A172 (cell line): ENCODE measurements around the gene RAB8B. TPM values are rescaled to one million over a fixed set of nuclear protein-coding genes. Genes with fewer than 3 reads are reported as not detected.
A peak's percentile ranks its signal among the peaks of the same experiment; 100 is the strongest.

ENCODE experiments used
- DNase-seq: peaks from one replicate; pipeline ENCODE4 v3.0.0-alpha.2; 2015; ENCODE audit warnings: low spot score
- total RNA-seq: library from RNA; depleted of rRNA; stranded (reverse); fragments of >200 nt; shearing (Covaris generic); gene quantifications from 2 replicates; pipeline ENCODE4 v1.2.3, GENCODE V29; 2014

The RAB8B gene
- total RNA-seq, 1 experiment from 2014 or later: 20.5 TPM

DNA sequence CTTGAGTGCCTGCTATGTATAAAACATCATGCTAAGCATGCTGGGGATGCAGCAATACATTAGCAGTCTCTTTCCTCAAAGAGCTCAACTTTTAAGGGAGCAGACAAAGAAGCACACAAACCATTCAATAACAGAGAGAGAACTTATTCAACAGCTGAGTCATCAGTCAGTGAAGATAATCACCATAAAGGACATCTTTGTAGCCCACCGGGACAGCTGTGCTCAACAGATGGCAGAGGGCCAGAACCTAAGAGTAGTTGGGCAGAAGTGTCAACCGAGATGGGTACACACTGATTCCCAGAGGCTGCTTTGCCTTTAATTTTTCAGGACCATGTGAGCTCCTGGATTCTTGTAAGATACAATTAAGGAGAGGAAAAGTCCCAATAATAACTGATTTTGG is 4.2 kb upstream of the RAB8B start:
- DNase-seq: no peak

DNA sequence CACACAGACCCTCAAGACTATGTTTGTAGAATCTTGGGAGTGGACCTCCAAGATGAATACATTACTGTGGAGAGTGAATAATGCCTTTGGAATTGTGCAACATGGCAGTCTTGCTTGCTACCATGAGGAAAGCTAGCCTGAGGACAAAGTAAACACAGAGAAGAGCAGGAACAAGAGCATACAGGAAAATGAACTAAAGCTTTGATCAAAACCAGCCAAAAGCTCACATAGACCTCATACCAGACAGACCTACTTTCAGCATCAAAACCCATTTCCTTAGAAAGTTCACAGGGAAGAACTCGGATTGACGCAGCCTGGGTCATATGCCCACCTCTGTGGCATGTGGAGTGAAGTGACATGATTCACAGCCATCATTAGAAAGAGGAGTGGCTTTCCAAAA is 3.3 kb upstream of the RAB8B start:
- DNase-seq: no peak

DNA sequence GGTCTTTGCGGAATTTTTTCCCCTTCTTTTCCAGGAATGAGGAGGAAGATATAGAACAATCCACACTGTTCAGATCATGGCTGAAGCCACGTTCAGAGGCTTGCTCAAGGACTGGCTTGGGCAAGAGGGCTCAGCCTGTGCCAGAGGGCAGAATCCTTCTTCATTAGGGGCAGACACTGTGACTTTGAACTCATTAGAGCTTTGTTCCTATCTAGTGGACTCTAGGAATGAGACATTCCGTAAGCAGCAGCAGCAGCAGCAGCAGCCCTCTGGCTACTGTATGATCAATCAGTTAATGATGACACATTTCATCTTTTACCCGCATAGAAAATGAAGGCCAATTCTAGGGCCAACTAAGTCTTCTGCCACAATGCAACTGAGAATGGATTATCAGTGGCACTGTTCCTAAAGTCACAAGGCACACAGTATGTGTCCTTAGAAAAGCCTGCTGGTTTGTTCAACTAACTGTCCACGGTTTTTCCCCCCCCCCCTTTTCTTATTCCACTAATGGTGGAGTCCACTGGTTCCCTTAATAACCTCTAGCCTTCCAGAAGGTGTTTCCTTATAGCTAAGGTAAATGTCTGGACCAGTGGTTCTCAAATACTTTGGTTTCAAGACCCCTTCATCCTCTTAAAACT is 1.7 kb upstream of the RAB8B start:
- DNase-seq: no peak

DNA sequence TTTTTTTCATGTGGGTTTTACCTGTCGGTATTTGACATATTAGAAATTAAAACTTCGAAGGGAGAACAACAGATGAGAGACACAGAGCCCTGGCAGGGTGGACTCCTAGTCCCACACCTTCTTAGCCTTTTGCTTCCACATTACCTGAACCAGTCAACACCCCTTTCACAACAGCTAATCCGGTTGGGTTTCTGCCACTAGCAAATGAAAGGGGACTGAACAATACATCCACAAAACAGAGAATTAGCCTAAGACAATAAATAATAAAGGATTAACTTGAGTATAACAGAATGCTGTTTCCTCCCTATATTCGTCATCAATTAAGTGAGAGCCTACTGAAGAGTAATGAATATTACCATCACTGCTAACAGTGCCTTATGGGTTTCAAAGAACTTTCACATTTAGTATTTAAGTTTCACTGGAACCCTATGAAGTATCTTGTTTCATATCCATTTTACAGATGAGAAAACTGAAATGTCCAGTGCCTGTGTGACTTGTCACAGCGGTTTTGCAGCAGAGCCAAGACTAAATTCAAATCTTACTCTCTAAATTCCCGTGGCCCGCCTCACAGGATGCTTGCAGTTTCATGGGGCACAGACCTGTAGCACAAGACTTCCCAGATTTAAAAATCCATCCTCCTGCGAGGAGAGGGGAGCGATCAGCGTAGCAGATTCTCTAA is 1.0 kb upstream of the RAB8B start:
- no peak for DNase-seq

DNA sequence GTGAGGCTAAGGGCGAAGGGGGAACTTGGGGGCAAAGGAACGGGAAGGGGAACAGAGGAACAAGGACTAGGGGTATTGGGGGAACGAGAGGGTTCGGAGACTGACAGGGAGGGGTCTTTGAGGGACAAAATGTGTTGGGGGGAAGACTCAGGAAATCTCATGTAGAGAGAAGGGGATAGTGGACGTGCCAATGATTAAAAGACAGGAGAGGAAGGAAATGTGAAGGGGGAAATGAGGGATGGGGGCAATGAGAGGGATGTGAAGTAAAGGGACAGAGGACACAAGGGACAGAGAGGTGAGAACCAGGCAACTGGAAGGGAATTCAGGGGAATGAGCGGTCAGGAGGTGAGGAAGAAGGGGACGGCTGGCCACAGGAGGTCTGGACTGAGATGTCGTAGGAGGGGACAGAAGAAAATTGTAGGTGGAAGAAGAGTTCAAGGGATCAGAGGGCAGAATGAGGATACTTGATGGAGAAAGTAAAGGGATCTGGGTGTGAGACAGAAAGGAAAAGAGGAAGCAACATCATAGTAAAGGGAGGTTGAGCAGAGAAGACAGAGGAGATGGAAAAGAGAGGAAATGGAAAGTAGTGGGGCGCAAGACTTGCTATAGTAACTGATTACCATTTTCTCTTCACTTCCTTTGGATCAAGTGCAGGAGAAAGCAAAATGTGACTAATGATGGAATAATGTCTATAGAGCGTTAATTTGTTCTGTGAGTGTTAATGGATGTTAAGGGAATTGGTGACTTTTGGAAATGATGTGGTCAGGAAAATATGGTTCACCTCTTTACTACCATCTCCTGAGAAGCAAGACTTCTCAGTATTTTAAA is 749 bp downstream of the RAB8B start:
- DNase-seq: no peak

DNA sequence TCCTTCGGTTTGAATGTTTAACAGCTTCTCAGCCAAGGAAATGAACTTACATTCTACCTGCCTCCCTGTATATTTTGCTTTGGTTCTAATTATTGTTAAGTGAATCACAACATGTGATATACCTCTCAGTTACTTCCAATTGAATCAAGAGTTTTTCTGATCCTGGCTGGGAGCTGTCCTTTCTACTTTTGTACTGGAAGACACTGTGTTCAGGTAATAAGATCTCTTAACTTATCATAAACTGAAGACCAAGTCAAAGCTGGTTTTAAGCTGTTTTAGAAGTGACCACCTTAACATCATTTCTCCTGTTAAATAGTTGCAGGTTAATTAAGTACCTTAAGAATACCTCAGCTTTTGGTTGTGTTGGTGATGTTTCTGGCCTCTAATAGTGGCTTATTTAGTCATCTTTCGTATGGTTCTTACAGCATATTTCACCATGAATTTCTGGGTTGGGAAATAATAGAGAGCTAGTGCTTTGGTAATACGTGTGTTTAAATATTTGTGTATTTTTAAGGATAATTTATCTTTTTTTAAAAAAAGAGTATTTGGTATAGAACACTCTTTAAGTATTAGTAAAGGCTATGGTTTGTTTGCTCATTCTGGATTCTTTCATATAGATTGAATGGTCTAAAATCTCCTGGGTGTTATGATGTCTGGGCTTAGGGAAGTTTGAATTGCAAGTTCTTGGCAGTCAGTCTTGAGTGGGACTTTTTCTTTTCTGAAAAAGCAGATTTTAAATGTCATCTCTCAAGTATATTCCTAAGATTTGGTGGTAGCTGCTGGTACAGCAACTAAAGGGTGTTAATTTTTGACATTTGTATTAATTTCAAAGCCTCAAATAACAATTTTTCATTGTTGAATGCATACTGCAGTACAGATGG is 1.6 kb downstream of the RAB8B start:
- DNase-seq: no peak

DNA sequence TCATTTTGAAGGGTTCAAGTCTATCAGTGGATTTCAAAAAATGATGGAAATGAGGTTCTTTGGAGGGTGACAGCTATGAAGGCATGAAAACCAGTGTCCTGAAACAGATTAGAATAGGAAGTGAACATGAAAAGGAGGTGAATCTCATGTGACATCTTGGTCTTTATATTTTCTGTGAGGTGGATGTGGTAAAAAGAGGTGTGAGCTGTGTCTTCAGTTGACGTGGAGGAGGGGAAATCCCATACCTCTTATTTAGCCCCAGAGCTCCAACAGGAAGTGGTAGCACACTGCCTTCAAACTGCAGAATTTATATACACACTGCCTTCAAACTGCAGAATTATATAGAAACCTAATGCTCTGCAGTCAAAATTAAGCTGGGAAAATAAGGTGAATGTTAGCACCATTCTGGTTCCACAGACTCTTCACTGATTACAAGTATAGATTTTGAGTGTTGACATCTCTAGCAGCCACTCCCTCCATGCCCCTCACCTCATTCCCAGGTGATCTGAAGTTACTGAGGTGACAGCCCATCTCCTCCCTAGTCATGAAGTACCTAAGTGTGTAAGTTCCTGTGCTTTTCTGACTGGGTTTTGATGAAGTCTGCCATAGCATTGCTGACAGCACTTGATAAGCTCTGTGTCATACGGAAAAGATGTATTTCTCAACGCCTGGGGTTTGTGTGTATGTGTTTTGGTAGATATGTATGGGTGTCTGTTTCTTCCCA is 2.7 kb downstream of the RAB8B start:
- DNase-seq: no peak

DNA sequence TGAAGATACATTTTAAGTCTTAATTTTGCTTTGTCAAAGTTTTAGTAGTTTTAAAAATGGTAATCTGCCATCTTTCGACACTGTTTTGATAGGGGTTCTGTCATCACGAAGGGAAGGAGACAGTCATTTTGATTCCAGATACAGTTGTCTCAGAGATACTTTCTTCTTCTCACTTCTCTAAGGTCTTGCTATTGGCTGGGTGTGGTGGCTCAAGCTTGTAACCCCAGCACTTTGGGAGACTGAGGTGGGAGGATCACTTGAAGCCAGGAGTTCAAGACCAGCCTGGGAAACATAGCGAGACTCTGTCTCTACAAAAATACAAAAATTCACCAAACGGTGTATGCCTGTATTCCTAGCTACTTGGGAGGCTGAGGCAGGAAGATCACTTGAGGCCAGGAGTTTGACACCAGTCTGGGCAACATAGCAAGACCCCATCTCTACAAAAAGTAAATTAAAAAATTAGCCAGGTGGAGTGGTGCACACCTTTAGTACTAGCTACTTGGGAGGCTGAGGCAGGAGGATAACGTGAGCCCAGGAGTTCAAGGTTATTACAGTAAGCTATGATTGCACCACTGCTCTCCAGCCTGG is 3.3 kb downstream of the RAB8B start:
- DNase-seq: no peak

DNA sequence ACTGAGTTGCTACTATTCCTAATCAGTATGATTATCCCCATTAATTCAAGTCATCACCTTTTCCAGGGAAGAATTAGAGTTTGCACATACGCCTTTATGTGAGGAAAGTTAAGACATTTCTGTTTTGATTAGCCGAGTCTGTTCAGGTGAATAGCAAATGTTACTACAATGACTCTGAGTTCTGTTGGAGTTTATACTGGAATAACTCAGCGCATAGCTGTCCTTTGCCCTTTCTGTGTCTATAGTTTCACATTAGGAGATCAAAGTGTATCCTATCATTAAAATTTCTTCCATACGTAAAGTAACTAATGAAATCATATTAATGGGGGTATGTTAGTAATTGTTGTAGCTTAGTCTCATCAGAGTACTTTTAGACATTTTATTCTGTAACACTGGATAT is 4.9 kb downstream of the RAB8B start:
- no peak for DNase-seq

DNA sequence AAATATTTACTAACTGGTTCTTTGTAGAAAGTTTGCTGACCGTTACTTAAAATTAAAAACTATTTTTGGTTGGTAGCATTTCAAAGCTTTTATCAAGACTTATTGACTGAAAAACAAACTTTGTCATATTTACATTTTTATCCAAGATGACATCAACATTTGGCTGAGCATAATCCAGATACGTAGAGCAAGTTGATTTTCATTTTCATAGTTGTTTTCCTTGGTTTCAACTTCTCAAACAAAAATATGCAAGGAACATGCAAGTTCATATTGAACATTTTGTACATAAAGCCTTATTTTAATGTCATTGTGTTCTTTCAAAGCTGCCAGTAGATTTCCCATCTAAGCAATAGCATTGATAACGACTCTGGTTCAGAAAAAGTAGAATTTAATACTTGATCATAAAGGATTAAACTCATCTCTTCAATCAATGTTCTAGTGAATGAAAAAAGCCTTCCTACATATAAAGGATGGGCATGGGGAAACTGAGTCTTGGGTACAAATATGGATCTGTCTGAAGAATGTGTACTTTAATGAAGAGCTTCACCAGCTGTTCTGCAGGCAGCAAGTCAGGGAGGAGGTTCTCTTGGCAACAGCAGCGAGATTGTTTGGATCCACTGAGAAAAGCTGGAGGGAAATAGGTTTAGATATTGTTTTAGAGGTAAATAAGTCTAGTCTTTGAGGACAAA is 5.6 kb downstream of the RAB8B start:
- DNase-seq: no peak

DNA sequence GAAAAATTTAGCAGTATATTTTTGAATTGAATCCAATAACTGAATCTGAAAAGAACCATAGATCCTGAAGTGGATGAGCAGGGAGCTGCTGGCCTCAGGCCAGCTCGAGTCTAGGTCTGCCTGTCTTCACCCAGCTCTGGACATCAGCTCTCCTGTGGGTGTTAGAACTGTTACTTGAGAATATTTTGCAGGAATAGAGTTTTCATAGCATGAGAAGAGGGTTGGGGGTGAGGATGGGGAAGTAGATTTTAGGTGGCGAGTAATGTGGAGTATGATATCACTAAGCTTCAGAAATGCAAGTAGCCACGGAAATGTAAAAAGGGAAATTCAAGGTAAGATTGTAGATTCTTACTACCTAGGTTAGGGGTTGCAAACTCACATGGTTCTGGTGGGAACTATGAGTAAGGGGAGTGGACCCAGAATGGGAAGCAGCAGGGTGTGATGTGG is 6.2 kb downstream of the RAB8B start:
- no peak for DNase-seq

DNA sequence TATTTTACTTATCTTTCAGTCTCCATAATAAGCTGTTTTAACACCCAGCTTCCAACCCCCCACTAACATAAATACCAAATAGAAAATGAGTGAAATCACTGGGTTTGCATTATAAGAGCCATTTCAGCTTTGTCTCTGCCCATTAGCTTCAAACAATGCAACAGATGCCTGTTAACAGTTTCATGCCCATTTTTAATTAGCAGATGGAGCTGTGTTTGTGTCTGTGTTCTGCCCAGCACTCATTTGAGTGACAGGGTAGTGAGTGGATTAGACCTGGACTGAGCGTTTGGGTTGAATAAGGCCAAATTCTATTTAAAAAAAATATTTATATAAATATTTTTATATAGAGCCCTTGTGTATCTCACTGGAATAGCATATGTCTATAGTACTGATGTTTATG is 7.4 kb downstream of the RAB8B start:
- DNase-seq: no peak

DNA sequence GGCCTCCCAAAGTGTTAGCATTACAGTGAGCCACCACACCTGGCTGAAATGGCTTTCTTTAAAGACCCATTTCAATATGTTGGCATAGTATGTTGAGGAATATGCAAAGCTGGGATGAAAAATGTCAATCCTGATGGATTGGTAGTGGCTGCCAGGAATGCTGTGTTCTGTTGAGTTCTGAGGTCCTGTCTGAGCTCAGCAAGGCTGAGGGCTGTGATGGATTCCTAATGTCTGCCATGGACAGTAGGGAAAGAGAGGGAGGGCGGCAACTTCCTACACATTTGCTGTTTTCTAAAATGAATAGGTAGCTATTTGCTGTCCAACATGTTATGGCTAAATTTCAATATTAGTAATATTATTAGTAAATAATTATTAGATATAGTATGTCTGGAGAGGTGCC is 8.2 kb downstream of the RAB8B start:
- DNase-seq: no peak

DNA sequence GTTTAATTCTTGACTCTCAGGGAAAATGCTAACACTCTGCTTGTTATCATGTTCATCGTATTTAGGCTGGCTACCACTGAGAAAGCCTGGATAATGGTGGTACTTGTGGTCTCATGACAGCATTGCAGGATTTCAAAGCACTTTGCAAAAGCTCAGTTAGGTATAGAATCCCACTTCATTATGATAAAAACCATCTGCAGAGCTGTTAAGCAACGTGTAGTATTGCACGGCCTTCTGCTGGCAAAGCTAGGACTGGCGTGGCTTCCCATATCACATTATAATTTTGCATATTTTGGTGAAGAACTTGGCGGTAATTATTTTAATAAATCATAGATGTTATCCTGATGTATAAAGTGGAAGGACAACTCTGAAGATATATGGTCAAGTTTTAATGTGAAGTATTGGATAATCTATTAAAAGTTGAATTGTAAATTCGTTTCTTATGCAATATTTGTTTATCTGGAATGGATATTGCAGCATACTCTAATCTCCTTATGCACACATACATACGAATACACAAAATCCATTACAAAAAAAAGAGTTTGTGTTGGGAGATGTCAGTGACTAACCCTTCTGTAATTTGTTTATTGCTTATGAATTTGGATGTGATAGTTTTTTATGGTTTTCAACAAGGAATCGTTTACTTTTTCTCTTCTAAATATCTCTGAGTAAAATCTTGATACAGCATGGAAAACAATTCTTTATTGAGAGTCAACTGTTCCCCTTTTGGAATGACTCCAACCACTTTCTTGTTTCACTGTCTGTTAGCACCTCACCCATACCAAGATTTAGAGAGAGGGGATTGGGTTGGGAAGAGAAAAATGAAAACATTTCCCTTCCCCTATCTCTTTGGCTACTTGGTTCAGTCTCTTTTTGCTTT is 9.2 kb downstream of the RAB8B start:
- no peak for DNase-seq

DNA sequence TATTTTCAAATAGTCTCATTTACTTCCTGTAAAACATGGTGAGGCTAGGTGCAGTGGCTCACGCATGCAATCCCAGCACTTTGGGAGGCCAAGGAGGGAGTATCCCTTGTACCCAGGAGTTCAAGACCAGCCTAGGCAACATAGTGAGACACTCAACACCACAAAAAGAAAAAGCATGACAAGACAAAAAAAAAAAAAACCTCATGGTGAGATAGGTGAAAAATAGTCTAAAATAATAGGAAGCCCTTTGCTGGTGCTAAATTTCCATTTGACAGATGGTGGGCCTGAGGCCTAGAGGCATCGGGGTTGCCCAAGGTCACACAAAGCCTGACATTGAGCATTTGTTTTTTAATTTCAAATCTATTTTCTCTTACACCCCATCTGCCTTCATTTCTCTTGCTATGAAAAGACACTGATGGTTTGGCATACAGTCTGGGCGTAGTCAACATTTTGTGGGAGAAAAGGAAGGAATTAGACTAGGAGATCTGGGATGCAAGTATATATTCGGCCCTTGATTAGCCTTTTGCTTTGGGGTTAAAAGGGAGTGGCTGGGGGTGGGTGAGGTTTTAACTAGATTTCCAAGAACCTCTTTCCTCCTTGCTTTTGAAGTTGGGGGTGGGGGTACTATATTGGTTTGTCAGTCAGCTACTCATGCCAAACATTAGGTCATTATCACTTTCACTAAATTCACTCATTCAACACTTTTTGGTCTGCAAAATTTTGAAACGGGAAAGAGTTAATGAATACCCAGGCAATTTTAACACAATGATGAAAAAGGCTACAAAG is 11.3 kb downstream of the RAB8B start:
- DNase-seq: no peak

DNA sequence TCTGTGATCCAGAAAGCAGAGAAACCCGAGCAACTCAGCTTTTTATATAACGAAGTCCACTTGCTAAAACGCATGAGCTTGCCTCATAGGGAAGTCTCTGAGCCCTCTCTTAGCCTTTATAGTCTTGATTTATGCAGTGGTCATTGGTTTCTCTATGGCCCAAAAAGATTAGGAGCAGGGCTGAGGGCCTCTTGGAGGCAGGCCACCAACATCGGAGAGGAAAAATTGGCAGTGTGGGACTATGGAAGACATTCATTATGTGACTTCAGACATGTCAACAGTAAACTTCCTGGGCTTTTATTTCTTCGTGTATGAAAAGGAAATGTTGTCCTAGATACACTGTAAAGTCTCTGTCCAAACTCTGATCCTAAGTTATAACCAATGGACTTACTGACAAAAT is 13.5 kb downstream of the RAB8B start:
- no peak for DNase-seq

DNA sequence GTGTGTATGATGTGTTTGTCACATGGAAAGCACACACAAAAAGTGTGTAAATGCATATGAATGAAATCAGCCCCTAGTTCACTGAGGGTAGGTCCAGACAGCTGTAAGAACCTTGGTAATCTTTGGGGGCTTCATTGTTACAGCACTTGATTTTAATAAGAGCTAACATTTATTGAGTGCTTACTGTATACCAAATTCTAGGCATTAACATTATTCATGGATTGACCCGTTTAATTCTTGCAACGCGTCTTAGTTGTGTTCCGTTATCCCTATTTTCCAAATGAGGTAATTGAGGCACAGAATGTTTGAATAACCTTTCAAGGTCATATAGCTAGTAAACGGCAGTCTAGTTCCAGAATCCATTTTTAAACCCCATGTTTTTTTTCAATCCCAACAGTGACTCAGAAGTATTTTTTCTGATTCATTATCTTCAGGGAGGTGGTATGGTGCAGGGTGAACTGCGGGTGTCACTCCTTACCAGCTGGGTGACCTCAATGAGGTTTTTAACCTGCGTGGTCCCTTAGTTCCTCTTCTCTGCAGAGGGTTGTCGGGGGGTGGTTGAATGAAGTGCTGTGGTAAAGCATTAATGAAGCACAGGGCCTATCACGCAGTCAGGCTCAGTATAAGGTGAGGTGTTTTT is 14.2 kb downstream of the RAB8B start:
- DNase-seq: peak; percentile 33

DNA sequence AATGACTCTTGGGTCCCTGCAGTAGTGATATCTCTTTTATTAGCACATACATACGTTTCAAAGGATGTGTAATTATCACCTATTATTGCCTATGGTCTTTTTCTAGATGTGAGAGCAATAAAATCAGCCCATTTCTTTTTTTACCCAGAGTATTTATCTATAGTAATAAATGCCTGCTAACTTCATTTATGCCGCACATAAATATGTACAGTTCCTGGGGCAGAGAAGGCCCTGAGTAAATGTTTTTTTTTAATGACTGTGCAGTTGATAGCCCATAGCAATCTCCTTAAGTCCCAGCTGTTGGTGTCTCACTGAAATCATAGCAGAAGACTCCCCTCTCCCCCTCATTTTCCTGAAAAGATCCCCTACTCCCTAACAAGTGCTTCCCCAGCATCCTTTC is 16.7 kb downstream of the RAB8B start:
- DNase-seq: no peak
